ENCODE data around the gene AHSG. TPM values are rescaled to one million over a fixed set of nuclear protein-coding genes. Genes with fewer than 3 reads are reported as not detected.

Gene AHSG
- total RNA-seq, 2 experiments from 2014 or later: not detected

GRCh38 chr3:186640473-186640818 is 27.6 kb downstream of the AHSG start:
- H3K27ac Mint-ChIP-seq: no peak overlapping the region
- intact Hi-C loops (cut with micrococcal nuclease): no loop called here

GRCh38 chr3:186640929-186641328 is 28.1 kb downstream of the AHSG start:
- ATAC-seq (no peak), DNase-seq (no peak)
- no peak for TF ChIP-seq CTCF (IDR thresholded peaks at IDR 0.05)
- Mint-ChIP-seq H3K9me3 (no peaks in the 10 kb centered on the region), H3K4me1 (ENCODE audit: low read depth) (peaks cover 25% of the 10 kb centered on the region), H3K27me3 (peaks cover 18% of the 10 kb centered on the region), H3K36me3 (ENCODE audit: low read depth) (no peaks in the 10 kb centered on the region), H3K4me3 (no peak overlapping the region), H3K27ac (no peak overlapping the region)
- ChIA-PET CTCF (interaction anchor here (0.9 to 4.7 kb wide), 2 partner anchors 9 to 25 kb away, joined by 4 to 50 read pairs; no protein-coding TSS in a partner anchor), POLR2A (interaction anchor here (1.2 to 1.7 kb wide), 3 partner anchors 16 to 142 kb away, joined by 3 to 5 read pairs (median 3); partner anchors contain the start of genes DNAJB11 and EIF4A2)
- intact Hi-C loops (cut with micrococcal nuclease): no loop called here

More at GRCh38 chr3:186640473-186640818, 27.6 kb downstream of the AHSG start:
- ChIA-PET POLR2A (interaction anchor here (1.2 to 1.7 kb wide), 2 partner anchors 16 to 143 kb away, joined by 3 to 5 read pairs; partner anchors contain the start of gene EIF4A2), CTCF (interaction anchor here (4.7 to 12.7 kb wide), 2 partner anchors 25 kb away, joined by 50 to 103 read pairs; partner anchors contain the start of gene AHSG)
- H3K36me3 Mint-ChIP-seq (ENCODE audit: low read depth): no peaks in the 10 kb centered on the region
- no peak for TF ChIP-seq CTCF (IDR thresholded peaks at IDR 0.05)
- DNase-seq: no peak
- peaks cover 18% of the 10 kb centered on the region for H3K27me3 Mint-ChIP-seq
- H3K4me3 Mint-ChIP-seq: no peak overlapping the region
- no peaks in the 10 kb centered on the region for H3K9me3 Mint-ChIP-seq
- H3K4me1 Mint-ChIP-seq (ENCODE audit: low read depth): peaks cover 25% of the 10 kb centered on the region
- no peak for ATAC-seq

GRCh38 chr3:186642014-186642413 is 29.2 kb downstream of the AHSG start:
- TF ChIP-seq CTCF (IDR thresholded peaks at IDR 0.05): no peak
- POLR2A ChIA-PET: interaction anchor here (1.3 to 1.7 kb wide), 2 partner anchors 72 to 141 kb away, joined by 3 to 5 read pairs; partner anchors contain the start of genes DNAJB11 and EIF4A2
- Mint-ChIP-seq H3K4me1 (ENCODE audit: low read depth) (peaks cover 27% of the 10 kb centered on the region), H3K4me3 (no peak overlapping the region), H3K27me3 (peaks cover 16% of the 10 kb centered on the region), H3K27ac (no peak overlapping the region), H3K36me3 (ENCODE audit: low read depth) (no peaks in the 10 kb centered on the region), H3K9me3 (no peaks in the 10 kb centered on the region)
- CTCF ChIA-PET: interaction anchor here (1.5 to 4.7 kb wide), 2 partner anchors 26 to 180 kb away, joined by 4 to 50 read pairs; no protein-coding TSS in a partner anchor
- ATAC-seq (peak; percentile 61), DNase-seq (peak; percentile 33)
- intact Hi-C loops (cut with micrococcal nuclease): no loop called here

- Mint-ChIP-seq H3K9me3 (no peaks in the 10 kb centered on the region), H3K27me3 (peaks cover 13% of the 10 kb centered on the region), H3K36me3 (ENCODE audit: low read depth) (no peaks in the 10 kb centered on the region), H3K27ac (peak overlapping the region; percentile 3), H3K4me1 (ENCODE audit: low read depth) (peaks cover 27% of the 10 kb centered on the region), H3K4me3 (no peak overlapping the region)
- no peak for TF ChIP-seq CTCF (IDR thresholded peaks at IDR 0.05)
- DNase-seq: peak; percentile 52
- peak; percentile 94 for ATAC-seq
- intact Hi-C loops (cut with micrococcal nuclease): no loop called here
- ChIA-PET POLR2A (interaction anchor here (1.9 kb wide), 1 partner anchor 140 kb away, joined by 12 read pairs; the partner anchor contains the start of gene EIF4A2), CTCF (interaction anchor here (1.0 to 4.7 kb wide), 2 partner anchors 28 to 103 kb away, joined by 3 to 50 read pairs; no protein-coding TSS in a partner anchor)
Measured at GRCh38 chr3:186643493-186643892, 30.6 kb downstream of the AHSG start.

GRCh38 chr3:186644683-186645082 is 31.8 kb downstream of the AHSG start:
- DNase-seq (no peak), ATAC-seq (no peak)
- Mint-ChIP-seq H3K4me1 (ENCODE audit: low read depth) (peaks cover 27% of the 10 kb centered on the region), H3K36me3 (ENCODE audit: low read depth) (no peaks in the 10 kb centered on the region), H3K27ac (no peak overlapping the region), H3K27me3 (peaks cover 11% of the 10 kb centered on the region), H3K4me3 (no peak overlapping the region), H3K9me3 (no peaks in the 10 kb centered on the region)
- no peak for TF ChIP-seq CTCF (IDR thresholded peaks at IDR 0.05)
- ChIA-PET POLR2A (interaction anchor here (1.9 kb wide), 1 partner anchor 139 kb away, joined by 12 read pairs; the partner anchor contains the start of gene EIF4A2), CTCF (interaction anchor here (0.6 to 4.7 kb wide), 2 partner anchors 29 to 120 kb away, joined by 3 to 50 read pairs; no protein-coding TSS in a partner anchor)
- intact Hi-C loops (cut with micrococcal nuclease): no loop called here

Measured in activated CD8-positive, alpha-beta T cell treated with anti-CD3 and anti-CD28 coated beads for 36 hours (primary cell).